Breast epithelium (tissue), 3 donors: ENCODE data around the gene HIPK2.

ENCODE experiments used
- CTCF ChIP-seq, 3 donors: fragments of 450-650 bp; IDR thresholded peaks; one replicate each; pipeline ENCODE4 v1.5.1; 2016 to 2017; ENCODE audit warnings: antibody characterized with exemption in 3 of 3, mild to moderate bottlenecking in 3 of 3, moderate library complexity in 3 of 3
- POLR2A ChIP-seq: fragments of 450-650 bp; IDR thresholded peaks from one replicate; pipeline ENCODE4 v1.6.1; 2016; ENCODE audit warnings: antibody characterized with exemption, mild to moderate bottlenecking, moderate library complexity
- POLR2AphosphoS5 ChIP-seq, 3 donors: sonication (generic); formaldehyde crosslinking; IDR thresholded peaks; one replicate each; pipeline ENCODE4 v1.6.1; 2017; ENCODE audit warnings: antibody characterized with exemption in 3 of 3

DNA sequence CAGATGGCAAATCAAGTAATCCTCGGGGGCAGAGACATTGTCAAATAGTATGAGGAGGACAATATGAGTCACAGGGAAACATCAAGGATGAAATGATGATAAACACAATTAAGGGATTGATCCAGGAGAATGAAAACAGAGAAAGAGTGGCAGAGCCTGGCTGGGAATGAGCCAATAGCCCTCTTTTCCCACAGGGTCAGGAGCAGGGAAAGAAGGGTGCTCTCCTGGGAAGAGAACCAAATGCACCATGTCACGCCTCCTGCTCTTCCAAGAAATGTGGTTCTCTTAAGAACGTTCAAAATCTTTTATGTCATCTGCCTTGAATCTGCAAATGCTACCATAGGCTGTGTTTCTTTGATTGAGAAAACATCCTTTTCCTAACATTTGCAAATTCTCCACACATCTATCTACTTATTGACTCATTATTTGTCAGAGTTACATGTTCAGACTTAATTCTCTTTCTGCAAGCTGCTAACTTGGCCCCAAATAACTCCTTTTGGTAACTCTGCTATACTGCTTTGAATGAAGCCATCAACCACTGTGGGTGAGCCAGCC lies 50.6 kb downstream of the HIPK2 start:
- no peak for TF ChIP-seq POLR2A
- no peak for TF ChIP-seq CTCF (IDR thresholded peaks at IDR 0.05)
- no peak for TF ChIP-seq POLR2AphosphoS5 (IDR thresholded peaks at IDR 0.05)
